ENCODE data around the gene COL6A5. TPM values are rescaled to one million over a fixed set of nuclear protein-coding genes. Genes with fewer than 3 reads are reported as not detected.
"Not testable (repeated sequence)": the region's sequence is repeated elsewhere in the genome, so short reads cannot be mapped to it uniquely, and the experiment has no call there.

Gene COL6A5
- total and polyA plus RNA-seq, 2 donors, result 0.05 TPM

GRCh38 chr3:130395916-130396315 is 50.4 kb downstream of the COL6A5 start:
- 97% methylated on average over 2 of the region's 2 CpGs for WGBS
- no peak overlapping the region for H3K27ac ChIP-seq (ENCODE audit: low read depth in 1 of 2, low read length in 1 of 2)
- H3K27me3 ChIP-seq (ENCODE audit: control insufficient read depth in 2 of 2, insufficient read depth in 1 of 2, low read length in 1 of 2), result no peaks in the 10 kb centered on the region
- H3K4me1 ChIP-seq (ENCODE audit: control insufficient read depth in 2 of 2, insufficient read depth in 2 of 2, low read length in 2 of 2), result no peaks in the 10 kb centered on the region
- no peak for DNase-seq (ENCODE audit: low read depth in 6 of 9, low spot score in 9 of 9)
- no peak overlapping the region for H3K4me3 ChIP-seq (ENCODE audit: low read length in 2 of 2)
- no peaks in the 10 kb centered on the region for H3K36me3 ChIP-seq (ENCODE audit: control insufficient read depth in 2 of 2, insufficient read depth in 2 of 2, low read length in 1 of 2)
- no peaks in the 10 kb centered on the region for H3K9me3 ChIP-seq (ENCODE audit: control insufficient read depth in 2 of 2, insufficient read depth in 1 of 2, low read length in 1 of 2)

- Histone ChIP-seq H3K27me3 (ENCODE audit: control insufficient read depth in 2 of 2, insufficient read depth in 1 of 2, low read length in 1 of 2) (no peaks in the 10 kb centered on the region), H3K9me3 (ENCODE audit: control insufficient read depth in 2 of 2, insufficient read depth in 1 of 2, low read length in 1 of 2) (no peaks in the 10 kb centered on the region)
These were observed 58.9 kb downstream of the COL6A5 start for GRCh38 chr3:130404401-130404800.

GRCh38 chr3:130405956-130406355 is 60.5 kb downstream of the COL6A5 start:
- no peaks in the 10 kb centered on the region for H3K9me3 ChIP-seq (ENCODE audit: control insufficient read depth in 2 of 2, insufficient read depth in 1 of 2, low read length in 1 of 2)
- H3K36me3 ChIP-seq (ENCODE audit: control insufficient read depth in 2 of 2, insufficient read depth in 2 of 2, low read length in 1 of 2), result no peaks in the 10 kb centered on the region
- no peak for DNase-seq (ENCODE audit: low read depth in 6 of 9, low spot score in 9 of 9)
- no peak overlapping the region for H3K4me3 ChIP-seq (ENCODE audit: low read length in 2 of 2)
- H3K27me3 ChIP-seq (ENCODE audit: control insufficient read depth in 2 of 2, insufficient read depth in 1 of 2, low read length in 1 of 2), result no peaks in the 10 kb centered on the region
- H3K27ac ChIP-seq (ENCODE audit: low read depth in 1 of 2, low read length in 1 of 2), result no peak overlapping the region
- 66% methylated on average over 3 of the region's 3 CpGs for WGBS
- H3K4me1 ChIP-seq (ENCODE audit: control insufficient read depth in 2 of 2, insufficient read depth in 2 of 2, low read length in 2 of 2), result no peaks in the 10 kb centered on the region

More at GRCh38 chr3:130404401-130404800, 58.9 kb downstream of the COL6A5 start:
- DNase-seq (ENCODE audit: low read depth in 6 of 9, low spot score in 9 of 9), result no peak
- H3K36me3 ChIP-seq (ENCODE audit: control insufficient read depth in 2 of 2, insufficient read depth in 2 of 2, low read length in 1 of 2), result no peaks in the 10 kb centered on the region
- H3K4me3 ChIP-seq (ENCODE audit: low read length in 2 of 2), result no peak overlapping the region
- no peak overlapping the region for H3K27ac ChIP-seq (ENCODE audit: low read depth in 1 of 2, low read length in 1 of 2)
- no peaks in the 10 kb centered on the region for H3K4me1 ChIP-seq (ENCODE audit: control insufficient read depth in 2 of 2, insufficient read depth in 2 of 2, low read length in 2 of 2)

- DNase-seq (ENCODE audit: low read depth in 6 of 9, low spot score in 9 of 9); H3K27me3 ChIP-seq (ENCODE audit: control insufficient read depth in 2 of 2, insufficient read depth in 1 of 2, low read length in 1 of 2); H3K4me1 ChIP-seq (ENCODE audit: control insufficient read depth in 2 of 2, insufficient read depth in 2 of 2, low read length in 2 of 2); H3K36me3 ChIP-seq (ENCODE audit: control insufficient read depth in 2 of 2, insufficient read depth in 2 of 2, low read length in 1 of 2); H3K4me3 ChIP-seq (ENCODE audit: low read length in 2 of 2); H3K9me3 ChIP-seq (ENCODE audit: control insufficient read depth in 2 of 2, insufficient read depth in 1 of 2, low read length in 1 of 2); H3K27ac ChIP-seq (ENCODE audit: low read depth in 1 of 2, low read length in 1 of 2): not testable (repeated sequence)
- 76% methylated on average over 10 of the region's 10 CpGs for WGBS
These were observed 62.8 kb downstream of the COL6A5 start for GRCh38 chr3:130408253-130408652.

- Histone ChIP-seq H3K4me3 (ENCODE audit: low read length in 2 of 2) (no peak overlapping the region), H3K27me3 (ENCODE audit: control insufficient read depth in 2 of 2, insufficient read depth in 1 of 2, low read length in 1 of 2) (no peaks in the 10 kb centered on the region), H3K9me3 (ENCODE audit: control insufficient read depth in 2 of 2, insufficient read depth in 1 of 2, low read length in 1 of 2) (no peaks in the 10 kb centered on the region), H3K27ac (ENCODE audit: low read depth in 1 of 2, low read length in 1 of 2) (no peak overlapping the region), H3K4me1 (ENCODE audit: control insufficient read depth in 2 of 2, insufficient read depth in 2 of 2, low read length in 2 of 2) (no peaks in the 10 kb centered on the region), H3K36me3 (ENCODE audit: control insufficient read depth in 2 of 2, insufficient read depth in 2 of 2, low read length in 1 of 2) (no peaks in the 10 kb centered on the region)
- no peak for DNase-seq (ENCODE audit: low read depth in 6 of 9, low spot score in 9 of 9)
These were observed 65.8 kb downstream of the COL6A5 start for GRCh38 chr3:130411320-130411719.

- no peak for DNase-seq (ENCODE audit: low read depth in 6 of 9, low spot score in 9 of 9)
- H3K36me3 ChIP-seq (ENCODE audit: control insufficient read depth in 2 of 2, insufficient read depth in 2 of 2, low read length in 1 of 2), result no peaks in the 10 kb centered on the region
- WGBS, result 0% methylated on average over 1 of the region's 1 CpG
- no peaks in the 10 kb centered on the region for H3K27me3 ChIP-seq (ENCODE audit: control insufficient read depth in 2 of 2, insufficient read depth in 1 of 2, low read length in 1 of 2)
- no peaks in the 10 kb centered on the region for H3K4me1 ChIP-seq (ENCODE audit: control insufficient read depth in 2 of 2, insufficient read depth in 2 of 2, low read length in 2 of 2)
- H3K27ac ChIP-seq (ENCODE audit: low read depth in 1 of 2, low read length in 1 of 2), result no peak overlapping the region
- no peak overlapping the region for H3K4me3 ChIP-seq (ENCODE audit: low read length in 2 of 2)
- H3K9me3 ChIP-seq (ENCODE audit: control insufficient read depth in 2 of 2, insufficient read depth in 1 of 2, low read length in 1 of 2), result no peaks in the 10 kb centered on the region
These were observed 67.6 kb downstream of the COL6A5 start for GRCh38 chr3:130412991-130413560.

GRCh38 chr3:130414457-130414856 is 69.0 kb downstream of the COL6A5 start:
- 67% methylated on average over 4 of the region's 4 CpGs for whole genome bisulfite sequencing
- Histone ChIP-seq H3K36me3 (ENCODE audit: control insufficient read depth in 2 of 2, insufficient read depth in 2 of 2, low read length in 1 of 2) (no peaks in the 10 kb centered on the region), H3K9me3 (ENCODE audit: control insufficient read depth in 2 of 2, insufficient read depth in 1 of 2, low read length in 1 of 2) (no peaks in the 10 kb centered on the region), H3K27me3 (ENCODE audit: control insufficient read depth in 2 of 2, insufficient read depth in 1 of 2, low read length in 1 of 2) (no peaks in the 10 kb centered on the region), H3K27ac (ENCODE audit: low read depth in 1 of 2, low read length in 1 of 2) (no peak overlapping the region), H3K4me1 (ENCODE audit: control insufficient read depth in 2 of 2, insufficient read depth in 2 of 2, low read length in 2 of 2) (no peaks in the 10 kb centered on the region), H3K4me3 (ENCODE audit: low read length in 2 of 2) (no peak overlapping the region)
- DNase-seq (ENCODE audit: low read depth in 6 of 9, low spot score in 9 of 9), result no peak

GRCh38 chr3:130420466-130420865 is 75.0 kb downstream of the COL6A5 start:
- H3K27ac ChIP-seq (ENCODE audit: low read depth in 1 of 2, low read length in 1 of 2), result no peak overlapping the region
- no peaks in the 10 kb centered on the region for H3K36me3 ChIP-seq (ENCODE audit: control insufficient read depth in 2 of 2, insufficient read depth in 2 of 2, low read length in 1 of 2)
- DNase-seq (ENCODE audit: low read depth in 6 of 9, low spot score in 9 of 9), result no peak
- H3K4me3 ChIP-seq (ENCODE audit: low read length in 2 of 2), result no peak overlapping the region
- WGBS, result 93% methylated on average over 2 of the region's 2 CpGs
- H3K4me1 ChIP-seq (ENCODE audit: control insufficient read depth in 2 of 2, insufficient read depth in 2 of 2, low read length in 2 of 2), result no peaks in the 10 kb centered on the region
- H3K27me3 ChIP-seq (ENCODE audit: control insufficient read depth in 2 of 2, insufficient read depth in 1 of 2, low read length in 1 of 2), result no peaks in the 10 kb centered on the region
- no peaks in the 10 kb centered on the region for H3K9me3 ChIP-seq (ENCODE audit: control insufficient read depth in 2 of 2, insufficient read depth in 1 of 2, low read length in 1 of 2)

- no peak for DNase-seq (ENCODE audit: low read depth in 6 of 9, low spot score in 9 of 9)
- Histone ChIP-seq H3K4me1 (ENCODE audit: control insufficient read depth in 2 of 2, insufficient read depth in 2 of 2, low read length in 2 of 2) (no peaks in the 10 kb centered on the region), H3K36me3 (ENCODE audit: control insufficient read depth in 2 of 2, insufficient read depth in 2 of 2, low read length in 1 of 2) (no peaks in the 10 kb centered on the region), H3K27ac (ENCODE audit: low read depth in 1 of 2, low read length in 1 of 2) (no peak overlapping the region), H3K27me3 (ENCODE audit: control insufficient read depth in 2 of 2, insufficient read depth in 1 of 2, low read length in 1 of 2) (no peaks in the 10 kb centered on the region), H3K4me3 (ENCODE audit: low read length in 2 of 2) (no peak overlapping the region), H3K9me3 (ENCODE audit: control insufficient read depth in 2 of 2, insufficient read depth in 1 of 2, low read length in 1 of 2) (no peaks in the 10 kb centered on the region)
- WGBS, result 95% methylated on average over 4 of the region's 4 CpGs
These were observed 77.6 kb downstream of the COL6A5 start for GRCh38 chr3:130423064-130423463.

GRCh38 chr3:130424837-130425236 is 79.4 kb downstream of the COL6A5 start:
- H3K9me3 ChIP-seq (ENCODE audit: control insufficient read depth in 2 of 2, insufficient read depth in 1 of 2, low read length in 1 of 2), result no peaks in the 10 kb centered on the region
- no peak overlapping the region for H3K27ac ChIP-seq (ENCODE audit: low read depth in 1 of 2, low read length in 1 of 2)
- H3K27me3 ChIP-seq (ENCODE audit: control insufficient read depth in 2 of 2, insufficient read depth in 1 of 2, low read length in 1 of 2), result no peaks in the 10 kb centered on the region
- no peak for DNase-seq (ENCODE audit: low read depth in 6 of 9, low spot score in 9 of 9)
- H3K4me3 ChIP-seq (ENCODE audit: low read length in 2 of 2), result no peak overlapping the region
- WGBS, result 88% methylated on average over 5 of the region's 5 CpGs
- H3K36me3 ChIP-seq (ENCODE audit: control insufficient read depth in 2 of 2, insufficient read depth in 2 of 2, low read length in 1 of 2), result no peaks in the 10 kb centered on the region
- H3K4me1 ChIP-seq (ENCODE audit: control insufficient read depth in 2 of 2, insufficient read depth in 2 of 2, low read length in 2 of 2), result no peaks in the 10 kb centered on the region

Measured in thymus (tissue), 11 donors.